GM19035 (cell line): Measurements from ENCODE around the gene ARL17A.
"Not testable (repeated sequence)": the region's sequence is repeated elsewhere in the genome, so short reads cannot be mapped to it uniquely, and the experiment has no call there.

ENCODE experiments used
- ATAC-seq: cut with Tn5 transposase; IDR thresholded peaks from one replicate; pipeline ENCODE4 v1.9.1; 2021; ENCODE audit not compliant: unreplicated experiment

Gene ARL17A

DNA sequence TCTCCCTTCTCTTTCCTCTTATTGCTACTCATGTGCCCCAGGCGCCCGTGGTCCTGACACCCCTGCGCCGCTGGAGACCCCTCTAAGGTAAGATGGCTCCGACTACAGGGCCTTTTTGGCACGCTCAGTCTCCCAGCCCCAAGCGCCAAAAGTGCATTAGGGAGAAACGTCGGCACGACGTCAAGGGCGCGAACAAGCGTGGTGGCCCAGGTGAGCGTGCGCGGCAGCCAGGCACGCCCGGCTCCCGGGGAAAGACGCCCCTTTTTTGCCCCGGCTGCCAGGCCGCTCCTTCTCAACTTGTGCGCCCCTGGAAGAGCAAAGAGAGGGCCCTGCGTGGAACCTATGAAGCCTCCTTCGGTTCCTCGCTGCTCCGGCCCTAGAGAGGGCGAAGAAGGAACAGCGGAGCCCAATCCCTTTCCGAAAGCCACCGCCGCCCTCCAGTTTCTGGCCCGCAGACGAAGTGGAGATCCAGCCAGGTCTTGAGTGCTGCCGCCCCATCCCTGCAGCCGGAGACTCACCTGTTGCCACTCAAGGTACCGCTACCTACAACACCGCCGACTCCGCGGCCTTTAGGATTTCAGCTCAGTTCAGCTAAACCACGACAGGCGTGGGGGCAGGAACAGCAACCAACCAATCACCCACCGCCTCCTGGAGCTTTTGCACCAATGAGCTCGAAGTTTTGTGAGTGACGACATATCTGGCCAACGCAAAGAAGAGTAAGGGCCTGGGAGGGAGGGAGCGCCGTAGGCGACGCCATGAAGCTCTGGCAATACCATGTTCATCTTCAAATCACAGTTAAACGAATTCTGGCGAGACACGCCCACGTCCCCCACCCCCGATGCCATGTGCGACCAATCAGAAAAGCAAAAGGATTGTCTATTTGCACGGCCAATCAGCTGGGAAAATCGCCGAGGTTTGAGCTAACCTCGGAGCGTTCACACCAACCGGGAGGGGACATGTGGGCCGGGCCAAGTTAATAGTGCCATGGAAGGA lies at the start of gene ARL17A:
Gene ARL17A, minus strand, starts transcription at position 609 of the 993 bp plus-strand sequence. CDS start 3,369 bp downstream, outside the sequence.
- ATAC-seq, result peak; percentile 90

DNA sequence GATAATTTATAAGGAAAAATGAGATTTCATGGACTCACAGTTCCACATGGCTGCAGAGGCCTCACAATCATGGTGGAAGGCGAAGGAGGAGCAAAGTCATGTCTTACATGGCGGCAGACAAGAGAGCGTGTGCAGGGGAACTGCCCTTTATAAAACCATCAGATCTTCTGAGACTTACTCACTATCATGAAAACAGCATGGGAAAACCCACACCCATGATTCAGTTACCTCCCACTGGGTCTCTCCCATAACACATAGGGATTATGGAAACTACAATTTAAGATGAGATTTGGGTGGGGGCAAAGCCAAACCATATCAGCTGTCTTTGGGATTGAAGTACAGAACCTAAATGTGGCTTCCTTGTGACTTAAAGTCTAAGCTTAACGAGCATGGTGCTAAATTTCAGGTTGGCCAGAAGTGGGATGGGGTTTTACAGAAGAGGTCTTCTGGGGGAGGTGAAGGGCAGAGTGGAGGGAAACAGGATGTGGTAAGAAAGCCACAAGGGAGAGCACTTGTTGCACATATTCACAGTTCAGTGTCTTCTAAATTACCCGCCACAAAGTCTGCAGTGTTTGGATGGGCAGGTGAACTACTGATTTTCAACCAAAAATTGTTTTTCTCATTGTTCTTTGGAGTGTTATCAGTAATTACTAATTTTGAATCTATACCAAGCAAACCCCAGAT lies 49.4 kb upstream of the ARL17A start:
- peak; percentile 63 for ATAC-seq

DNA sequence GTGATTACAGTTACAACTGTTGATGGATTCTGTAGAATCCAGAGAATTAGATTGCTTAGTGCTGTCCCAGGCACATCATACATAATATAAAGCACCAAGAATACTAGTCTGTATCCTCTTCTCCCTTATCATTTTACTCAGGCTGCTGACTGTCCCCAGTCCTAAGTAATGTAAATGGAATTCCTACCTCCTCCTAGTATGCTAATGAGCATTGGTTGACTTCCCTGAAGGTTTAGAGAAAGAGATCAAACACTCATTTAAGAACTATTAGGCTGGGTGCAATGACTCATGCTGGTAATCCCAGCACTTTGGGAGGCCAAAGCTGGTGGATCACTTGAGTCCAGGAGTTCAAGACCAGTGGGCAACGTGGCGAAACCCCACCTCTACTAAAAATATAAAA lies 48.0 kb upstream of the ARL17A start:
- not testable (repeated sequence) for ATAC-seq

DNA sequence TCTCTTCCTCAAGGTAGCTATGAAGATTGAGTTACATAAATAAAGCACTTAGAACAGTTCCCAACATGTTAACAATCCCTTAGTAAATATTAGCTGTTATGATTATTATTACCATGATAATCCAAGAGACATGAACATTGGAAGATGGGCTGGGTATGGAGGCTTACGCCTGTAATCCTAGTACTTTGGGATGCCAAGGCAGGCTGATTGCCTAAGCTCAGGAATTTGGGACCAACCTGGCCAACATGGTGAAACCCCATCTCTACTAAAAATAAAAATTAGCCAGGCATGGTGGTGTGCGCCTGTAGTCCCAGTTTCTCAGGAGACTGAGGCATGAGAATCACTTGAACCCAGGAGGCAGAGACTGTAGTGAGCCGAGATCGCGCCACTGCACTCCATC lies 45.2 kb upstream of the ARL17A start:
- ATAC-seq, result not testable (repeated sequence)

DNA sequence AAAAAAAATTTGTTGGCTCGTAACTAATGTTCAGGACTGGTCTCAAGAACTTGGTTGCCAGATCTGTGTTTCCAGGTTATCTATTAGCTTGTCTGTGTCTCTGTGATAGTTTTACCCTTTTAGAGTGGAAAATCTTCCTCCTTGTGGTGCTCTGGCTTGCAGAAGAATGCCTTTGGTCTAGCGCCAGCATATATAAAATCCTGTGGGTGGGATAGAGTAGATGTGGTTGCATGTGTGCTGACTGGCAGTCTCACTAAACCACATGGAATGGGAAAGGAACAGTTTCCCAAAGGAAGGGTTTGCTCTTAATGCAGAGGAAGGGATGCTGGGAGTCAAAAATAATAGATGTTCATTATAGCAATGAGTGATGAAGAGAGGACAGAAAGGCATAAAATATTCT lies 44.3 kb upstream of the ARL17A start:
- ATAC-seq, result not testable (repeated sequence)

DNA sequence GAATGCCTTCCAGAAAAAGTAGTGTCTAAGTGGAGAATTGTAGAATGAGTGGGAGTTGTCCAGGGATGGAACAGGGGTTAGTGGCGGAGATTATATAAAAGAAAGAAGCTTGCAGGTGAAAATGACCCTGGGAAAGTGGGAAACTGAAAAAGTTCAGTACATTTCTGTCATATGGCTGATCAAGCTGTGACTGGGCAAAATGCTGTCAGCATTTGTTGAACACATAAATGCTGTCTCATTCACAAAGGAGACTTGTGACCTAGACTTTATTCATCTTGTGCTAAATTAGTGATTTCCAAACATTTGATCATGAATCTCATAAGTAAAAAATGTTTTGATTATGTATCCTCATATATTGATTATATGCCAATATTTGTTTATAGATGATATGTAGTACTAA lies 39.5 kb upstream of the ARL17A start:
- not testable (repeated sequence) for ATAC-seq

DNA sequence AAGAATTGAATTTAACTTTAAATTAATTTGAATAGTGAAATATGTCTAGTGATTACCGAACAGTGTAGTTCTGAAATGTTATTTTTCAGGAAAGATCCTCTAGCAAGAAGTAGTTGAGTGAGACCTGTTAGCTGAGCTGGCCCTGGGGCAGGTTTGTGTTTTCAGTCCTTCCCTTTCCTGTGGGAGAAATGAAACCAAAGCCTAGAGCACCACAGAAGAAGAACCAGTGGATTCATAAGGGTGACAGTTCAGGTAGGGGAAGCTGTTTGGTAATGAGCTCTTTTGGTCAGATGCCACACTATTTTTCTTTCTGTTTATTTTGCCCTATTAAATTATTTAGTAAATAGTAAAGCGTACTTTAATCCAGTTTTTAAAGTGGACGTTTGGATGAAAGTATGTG lies 37.6 kb upstream of the ARL17A start:
- not testable (repeated sequence) for ATAC-seq

DNA sequence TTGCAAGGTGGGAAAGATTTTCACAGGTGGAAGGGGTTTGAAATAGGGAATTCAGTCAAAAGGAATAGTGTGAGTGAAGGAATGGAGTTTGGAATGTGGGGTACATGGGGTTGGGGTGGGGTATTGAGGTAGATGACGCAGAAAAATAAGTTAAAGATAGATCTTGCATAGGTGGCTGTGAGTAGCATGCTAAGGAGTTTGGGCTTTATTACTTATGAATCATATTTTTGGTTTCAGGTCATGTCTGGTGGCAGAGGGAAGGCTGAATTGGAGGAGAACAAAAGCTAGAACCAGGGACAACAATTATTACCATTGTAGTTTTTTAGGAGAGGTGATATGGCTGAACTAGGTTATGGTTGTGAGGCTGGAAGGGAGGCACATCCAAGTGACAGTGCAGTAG lies 34.4 kb upstream of the ARL17A start:
- not testable (repeated sequence) for ATAC-seq

DNA sequence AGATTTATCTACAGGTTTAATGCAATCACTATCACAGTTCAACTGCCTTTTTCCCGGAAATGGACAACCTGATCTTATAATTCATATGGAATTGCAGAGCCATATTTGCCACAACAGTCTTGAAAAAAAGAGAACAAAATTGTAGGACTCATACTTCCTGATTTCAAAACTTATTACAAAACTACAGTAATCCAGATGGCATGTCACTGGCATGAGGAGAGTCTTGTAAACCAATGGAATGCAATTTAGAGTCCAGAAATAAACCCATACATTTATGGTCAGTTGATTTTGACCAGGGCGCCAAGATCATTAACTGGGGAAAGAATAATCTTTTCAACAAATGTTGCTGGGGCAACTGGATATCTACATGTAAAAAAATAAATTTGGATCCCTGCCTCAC lies 31.8 kb upstream of the ARL17A start:
- ATAC-seq, result not testable (repeated sequence)

DNA sequence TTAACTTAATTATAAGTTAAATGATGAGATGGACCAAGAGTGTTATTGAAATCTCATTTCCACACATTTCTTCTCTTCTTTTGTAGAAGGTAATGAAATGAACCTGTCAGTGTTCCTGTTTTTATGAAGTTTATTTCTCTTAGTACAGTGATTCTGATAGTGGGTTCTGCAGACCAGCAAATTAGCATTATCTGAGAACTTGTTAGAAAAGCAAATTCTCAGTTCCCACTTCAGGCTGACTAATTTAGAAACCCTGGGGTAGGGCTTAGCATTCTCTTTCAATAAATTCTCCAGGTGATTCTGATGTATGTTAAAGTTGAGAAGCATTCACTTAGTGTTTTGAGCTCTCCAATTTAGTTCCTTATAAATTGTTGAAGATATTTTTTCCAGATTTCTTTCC lies 23.6 kb upstream of the ARL17A start:
- peak; percentile 89 for ATAC-seq

DNA sequence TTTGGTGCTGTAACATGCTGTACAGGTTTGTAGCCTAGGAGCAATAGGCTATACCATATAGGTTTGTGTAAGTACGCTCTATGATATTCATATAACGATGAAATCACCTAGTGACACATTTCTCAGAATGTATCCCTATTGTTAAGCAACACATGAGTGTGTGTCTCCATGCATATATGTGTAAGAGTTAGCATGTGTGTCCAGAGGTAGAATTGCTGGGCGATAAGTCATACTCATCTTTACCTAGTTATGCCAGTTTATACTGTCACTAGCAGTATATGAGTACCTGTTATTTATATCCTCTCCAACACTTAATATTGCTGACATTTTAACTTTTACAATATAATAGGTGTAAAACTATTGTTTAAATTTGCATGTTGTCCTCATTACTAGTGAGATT lies 21.3 kb upstream of the ARL17A start:
- ATAC-seq, result not testable (repeated sequence)

DNA sequence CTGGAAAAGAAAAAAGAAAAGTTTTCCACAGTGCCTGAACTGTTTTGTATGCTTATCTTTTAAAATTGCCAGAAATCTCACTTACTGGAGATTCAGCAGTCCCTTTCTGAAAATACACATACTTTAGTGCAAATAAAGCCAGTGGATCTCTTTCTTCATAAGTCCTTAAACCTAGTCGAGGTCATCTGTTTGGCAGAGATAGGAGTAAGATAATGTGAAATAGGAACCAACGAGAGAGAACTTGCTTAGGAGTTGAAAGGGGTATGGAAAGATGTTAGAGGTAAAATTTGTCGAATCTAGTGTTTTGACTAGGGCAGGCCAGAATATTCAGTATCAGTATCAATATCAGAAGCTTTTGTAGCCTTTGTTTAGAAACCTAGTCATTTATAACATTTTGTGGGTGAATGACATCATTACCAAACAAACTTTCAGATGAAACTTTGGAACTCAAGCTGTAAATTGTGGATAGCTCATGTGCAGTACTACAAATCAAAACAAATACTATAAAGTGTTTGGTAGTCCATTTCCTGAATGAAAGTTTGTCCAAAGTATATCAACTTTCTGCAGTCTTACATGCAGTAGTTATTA lies 18.9 kb upstream of the ARL17A start:
- ATAC-seq, result peak; percentile 68

DNA sequence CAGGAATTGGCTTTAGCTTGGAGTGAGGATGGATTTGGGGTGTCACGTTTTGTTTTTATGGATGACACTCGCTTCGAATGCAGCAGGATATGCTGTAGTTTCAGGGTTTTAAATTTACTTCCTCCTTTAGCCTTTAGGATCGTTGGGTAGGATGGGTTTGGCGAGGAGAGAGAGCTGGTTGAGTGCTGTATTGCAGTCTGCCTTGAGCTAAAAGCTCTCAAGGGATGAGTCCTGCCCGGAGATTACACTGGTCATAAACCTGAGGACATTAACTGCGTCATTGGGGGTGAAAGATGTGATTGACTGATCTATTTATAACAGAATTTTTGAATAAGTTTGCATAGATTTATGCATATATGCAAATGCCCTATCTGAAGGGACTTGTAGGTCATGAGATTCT lies 11.8 kb upstream of the ARL17A start:
- ATAC-seq, result not testable (repeated sequence)

DNA sequence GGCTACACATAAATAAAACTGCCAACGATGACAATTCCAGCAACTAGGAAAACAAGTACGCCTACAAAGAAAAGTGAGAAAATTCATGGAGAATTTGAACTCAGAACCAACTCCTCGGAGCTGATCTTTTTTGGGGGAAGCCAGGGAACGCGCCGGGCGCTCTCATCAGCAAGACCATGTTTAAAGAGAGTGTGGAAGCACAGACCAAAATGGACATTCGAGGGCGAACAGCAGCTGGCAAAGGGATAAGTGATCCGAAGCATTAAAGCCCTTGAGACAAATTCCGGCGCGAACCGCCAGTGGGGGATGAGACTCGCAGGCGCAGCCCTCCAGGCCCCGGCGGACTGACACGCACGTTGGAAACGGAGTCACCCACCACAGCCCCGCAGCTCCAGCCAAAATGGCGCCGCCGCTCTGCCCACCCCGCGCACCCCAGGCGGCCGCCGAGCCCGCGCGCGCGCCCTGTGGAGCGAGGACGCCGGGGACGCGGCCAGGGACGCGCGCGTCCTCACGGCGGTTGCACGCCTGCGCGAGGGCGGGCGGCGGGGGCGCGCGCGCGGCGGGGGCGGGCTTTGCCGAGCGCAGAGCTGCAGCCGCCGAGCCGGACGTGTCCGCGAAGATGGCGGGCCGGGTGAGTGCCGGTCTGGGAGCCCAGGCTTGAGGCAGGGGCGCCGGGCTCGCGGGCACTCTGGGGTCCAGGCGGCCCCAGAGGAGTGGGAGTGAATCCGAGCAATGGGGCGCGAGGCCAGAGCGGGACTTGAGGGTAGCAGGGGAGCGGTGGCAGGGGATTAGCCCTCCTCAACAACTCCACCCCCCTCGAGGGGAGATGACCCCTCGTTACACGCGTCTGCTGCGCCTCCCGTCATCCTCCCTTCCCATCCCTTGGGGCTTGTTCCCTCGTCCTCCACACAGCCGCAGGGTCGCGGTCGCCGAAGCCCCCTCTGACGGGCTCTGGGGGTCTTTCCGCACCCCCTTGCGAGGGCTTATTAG lies 11.0 kb upstream of the ARL17A start, which contains the start of gene NSF:
Gene NSF, plus strand, starts transcription at position 513 of the 990 bp plus-strand sequence. Its CDS starts 107 bp downstream, at position 620.
- ATAC-seq, result peak; percentile 80

DNA sequence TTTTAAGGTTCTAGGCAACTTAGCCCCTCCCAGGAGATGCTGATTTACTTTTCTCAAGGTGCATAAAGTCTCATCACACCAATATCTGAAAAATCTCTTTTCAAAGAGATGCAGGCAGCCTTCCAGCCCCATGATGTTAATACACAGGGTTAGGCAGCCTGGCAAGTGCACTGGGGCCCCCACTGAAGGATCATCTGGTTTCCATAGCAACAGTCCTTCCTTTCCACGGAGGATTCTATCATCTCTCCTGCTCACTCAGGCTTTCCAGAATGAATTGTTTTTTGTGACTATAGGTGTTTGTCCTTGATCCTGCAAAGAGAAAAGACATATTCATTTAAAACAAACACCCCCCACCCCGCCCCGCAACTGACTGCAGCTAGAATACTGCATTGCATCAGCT lies 6.0 kb upstream of the ARL17A start:
- ATAC-seq, result not testable (repeated sequence)

DNA sequence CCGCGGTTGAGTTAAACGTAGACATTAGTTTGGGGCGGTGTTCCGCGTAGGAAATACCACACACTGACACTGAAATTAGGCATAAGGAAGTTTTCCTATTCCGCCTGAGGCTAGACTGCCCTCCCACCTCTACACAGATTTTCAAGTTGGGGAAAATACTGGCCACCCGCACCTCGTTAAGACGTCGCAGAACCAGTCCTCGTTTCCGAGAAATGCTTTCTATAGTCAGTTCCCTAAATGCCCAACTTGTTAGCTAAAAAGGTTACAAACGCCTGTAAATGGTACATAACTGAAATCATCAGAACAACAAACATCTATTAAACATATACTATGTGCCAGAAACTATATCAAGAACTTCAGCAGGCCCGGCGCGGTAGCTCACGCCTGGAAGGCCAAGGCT lies 591 bp upstream of the ARL17A start:
- ATAC-seq, result not testable (repeated sequence)

DNA sequence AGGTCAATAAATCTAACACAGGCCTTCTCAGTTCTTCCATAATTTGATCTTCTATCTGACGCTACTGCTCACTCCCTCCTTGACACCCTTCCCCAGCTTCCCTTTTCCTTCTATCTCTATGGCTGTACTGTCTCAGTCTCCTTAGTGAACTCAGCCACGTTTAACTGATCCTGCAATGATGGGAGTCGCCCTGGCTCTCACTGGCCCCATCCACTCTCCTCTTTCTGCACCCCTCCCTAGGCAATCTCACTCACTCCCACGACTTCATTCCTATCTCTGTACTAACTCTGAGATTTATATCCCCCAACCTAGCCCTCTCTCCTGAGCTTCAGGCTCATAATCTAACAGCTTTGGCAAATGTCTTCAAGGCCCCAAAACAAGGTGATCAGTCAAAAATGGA lies 7.7 kb downstream of the ARL17A start:
- ATAC-seq, result not testable (repeated sequence)

DNA sequence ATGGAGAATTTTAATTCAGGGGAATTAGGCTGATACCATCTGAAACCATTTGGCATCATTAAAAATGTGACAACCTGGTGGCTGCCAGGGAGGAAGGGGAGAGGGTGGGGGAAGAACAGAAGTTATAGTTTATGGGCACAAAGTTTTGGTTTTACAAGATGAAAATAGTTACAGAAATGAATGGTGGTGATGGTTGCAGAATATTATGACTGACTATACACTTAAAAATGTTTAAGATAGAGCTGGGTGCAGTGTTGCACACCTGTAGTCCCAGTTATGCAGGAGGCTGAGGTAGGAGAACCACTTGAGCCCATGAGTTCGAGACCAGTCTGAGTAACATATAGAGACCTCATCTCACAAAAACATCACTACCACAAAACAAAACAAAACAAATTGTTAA lies 12.5 kb downstream of the ARL17A start:
- not testable (repeated sequence) for ATAC-seq

DNA sequence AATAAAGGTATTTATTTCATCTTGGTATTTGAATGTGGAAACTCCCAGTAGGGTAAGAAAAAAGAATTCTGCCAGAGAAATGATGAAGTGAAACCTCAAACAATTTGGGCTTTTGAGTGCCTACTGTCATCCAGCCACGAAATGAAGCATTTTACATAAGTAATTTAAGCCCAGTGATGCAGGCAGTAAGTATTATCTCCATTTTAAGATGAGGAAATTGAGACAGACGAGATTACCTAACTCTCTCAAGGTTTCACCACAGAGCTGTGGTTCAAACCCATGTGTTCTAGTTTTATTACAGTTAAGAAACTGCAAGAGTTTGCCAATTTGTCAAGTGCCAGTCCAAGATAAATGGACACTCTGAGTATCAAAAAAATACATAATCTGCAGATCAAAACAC lies 13.2 kb downstream of the ARL17A start:
- not testable (repeated sequence) for ATAC-seq

DNA sequence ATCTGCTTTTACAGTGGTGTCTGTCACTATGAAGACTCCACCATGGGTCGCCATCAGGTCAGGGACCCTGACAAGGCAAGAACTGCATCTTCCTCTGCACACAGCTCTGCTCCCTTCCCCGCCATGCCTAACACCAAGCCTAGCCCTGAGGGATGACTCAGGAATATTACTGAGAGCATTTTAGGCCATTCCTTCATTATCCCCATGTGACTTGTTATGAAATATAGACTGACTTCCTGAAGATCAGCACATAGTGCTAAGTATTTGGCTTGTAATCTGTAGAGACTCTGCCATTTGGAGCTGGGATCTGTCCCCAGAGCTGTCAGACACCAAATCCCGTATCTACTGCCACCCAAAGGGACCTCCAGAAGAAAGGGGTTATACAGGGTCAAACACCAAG lies 19.4 kb downstream of the ARL17A start:
- not testable (repeated sequence) for ATAC-seq
